ENCODE results near the gene IL9.
"Not testable (repeated sequence)": the region's sequence is repeated elsewhere in the genome, so short reads cannot be mapped to it uniquely, and the experiment has no call there.

Gene IL9

GRCh38 chr5:135866016-135866415, 29.6 kb downstream of the IL9 start:
- DNase-seq: no peak

GRCh38 chr5:135864503-135865435, 30.9 kb downstream of the IL9 start:
- no peak for DNase-seq

- DNase-seq: no peak
Observed at GRCh38 chr5:135862744-135863143, 32.9 kb downstream of the IL9 start.

- no peak for DNase-seq
Observed at GRCh38 chr5:135862086-135862485, 33.6 kb downstream of the IL9 start.

GRCh38 chr5:135861641-135862040, 34.0 kb downstream of the IL9 start:
- DNase-seq: no peak

- DNase-seq: no peak
Observed at GRCh38 chr5:135859641-135860040, 36.0 kb downstream of the IL9 start.

- not testable (repeated sequence) for DNase-seq
Observed at GRCh38 chr5:135859186-135859585, 36.5 kb downstream of the IL9 start.

GRCh38 chr5:135857630-135858311, 37.9 kb downstream of the IL9 start:
- DNase-seq: no peak

- DNase-seq: no peak
Observed at GRCh38 chr5:135851915-135852845, 43.5 kb downstream of the IL9 start.

- no peak for DNase-seq
Observed at GRCh38 chr5:135851186-135851914, 44.3 kb downstream of the IL9 start.

GRCh38 chr5:135850671-135851070, 45.0 kb downstream of the IL9 start:
- DNase-seq: no peak

GRCh38 chr5:135850231-135850630, 45.4 kb downstream of the IL9 start:
- no peak for DNase-seq

- DNase-seq: no peak
Observed at GRCh38 chr5:135847976-135848375, 47.7 kb downstream of the IL9 start.

GRCh38 chr5:135846311-135846710, 49.3 kb downstream of the IL9 start:
- DNase-seq: no peak

GRCh38 chr5:135843571-135844337, 51.9 kb downstream of the IL9 start:
- no peak for DNase-seq

- no peak for DNase-seq
Observed at GRCh38 chr5:135842737-135843136, 52.9 kb downstream of the IL9 start.
